GM12878 (cell line): Measurements from ENCODE around the gene DNAH5.

Source experiments
- CEBPB ChIP-seq, 2 experiments: fragments of 150-350 bp in 1 of 2; IDR thresholded peaks; 2 replicates each; pipeline ENCODE4 v1.6.1; 2012 to 2014; ENCODE audit warnings: low read depth in 2 of 2, low read length in 2 of 2, borderline replicate concordance in 1 of 2, inconsistent platforms in 1 of 2
- CHD2 ChIP-seq: IDR thresholded peaks from 2 replicates; pipeline ENCODE4 v1.6.1; 2011; ENCODE audit warnings: low read depth, low read length, improper control_type of control experiment, borderline replicate concordance
- NR2F1 ChIP-seq: fragments of 450-650 bp; conservative IDR thresholded peaks from 2 replicates; pipeline ENCODE4 v1.6.1; 2017; ENCODE audit warnings: mild to moderate bottlenecking
- TARDBP ChIP-seq: IDR thresholded peaks from 2 replicates; pipeline ENCODE4 v1.6.1; 2016; ENCODE audit warnings: borderline replicate concordance
- TCF12 ChIP-seq: IDR thresholded peaks from 2 replicates; pipeline ENCODE4 v1.6.1; 2011; ENCODE audit warnings: low read depth, mild to moderate bottlenecking, low read length
- TF ChIP-seq, protein P1 (sequence below): IDR thresholded peaks from 2 replicates; pipeline ENCODE4 v1.6.1; 2011; ENCODE audit warnings: low read depth, mild to moderate bottlenecking, low read length, moderate library complexity, borderline replicate concordance; ENCODE audit errors: extremely low read depth
- TF ChIP-seq, protein P2 (sequence below), 3 experiments: IDR thresholded peaks in 2 of 3; conservative IDR thresholded peaks in 1 of 3; 2 replicates each; pipeline ENCODE4 v1.5.1; 2011; ENCODE audit warnings: low read depth in 3 of 3, low read length in 3 of 3, mild to moderate bottlenecking in 3 of 3, control low read depth in 2 of 3, moderate library complexity in 2 of 3, inconsistent platforms in 1 of 3, mixed read lengths in 1 of 3; ENCODE audit not compliant: control insufficient read depth in 2 of 3, insufficient read depth in 1 of 3; ENCODE audit errors: extremely low read depth in 1 of 3

DNA sequence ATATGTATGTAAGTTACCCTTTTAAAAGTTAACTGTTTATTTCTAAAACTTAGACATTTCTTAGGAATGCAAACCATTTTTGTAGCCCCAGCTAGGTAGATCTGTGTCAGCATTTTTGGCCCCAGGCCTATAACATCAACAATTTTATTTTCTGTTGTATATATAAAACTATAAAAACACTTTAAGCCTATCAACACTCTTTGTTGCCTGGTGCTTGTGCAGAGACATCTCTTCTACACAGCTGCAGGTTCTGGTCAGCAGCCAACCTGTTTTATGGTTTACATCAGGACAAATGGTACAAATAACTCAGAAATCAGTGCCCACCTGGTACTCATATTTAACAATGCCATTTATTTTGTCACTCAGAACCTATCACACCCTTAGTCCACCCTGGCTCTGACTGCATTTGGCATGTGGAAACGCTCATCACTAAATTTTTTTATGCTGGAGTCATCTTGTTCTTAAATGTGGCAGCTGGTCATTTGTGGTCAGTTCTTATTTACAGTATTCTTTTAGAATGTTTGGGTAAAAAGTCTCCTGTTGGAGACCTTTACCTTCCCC, 173.4 kb downstream of the DNAH5 start:
- TF ChIP-seq TCF12 (no peak), NR2F1 (no peak), CEBPB (IDR thresholded peaks at IDR 0.05; ENCODE audit: borderline replicate concordance in 1 of 2, low read depth in 2 of 2, low read length in 2 of 2) (no peak), CHD2 (no peak), TARDBP (no peak)
- TF ChIP-seq, protein P1, sequence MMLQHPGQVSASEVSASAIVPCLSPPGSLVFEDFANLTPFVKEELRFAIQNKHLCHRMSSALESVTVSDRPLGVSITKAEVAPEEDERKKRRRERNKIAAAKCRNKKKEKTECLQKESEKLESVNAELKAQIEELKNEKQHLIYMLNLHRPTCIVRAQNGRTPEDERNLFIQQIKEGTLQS: no peak
- TF ChIP-seq, protein P2, sequence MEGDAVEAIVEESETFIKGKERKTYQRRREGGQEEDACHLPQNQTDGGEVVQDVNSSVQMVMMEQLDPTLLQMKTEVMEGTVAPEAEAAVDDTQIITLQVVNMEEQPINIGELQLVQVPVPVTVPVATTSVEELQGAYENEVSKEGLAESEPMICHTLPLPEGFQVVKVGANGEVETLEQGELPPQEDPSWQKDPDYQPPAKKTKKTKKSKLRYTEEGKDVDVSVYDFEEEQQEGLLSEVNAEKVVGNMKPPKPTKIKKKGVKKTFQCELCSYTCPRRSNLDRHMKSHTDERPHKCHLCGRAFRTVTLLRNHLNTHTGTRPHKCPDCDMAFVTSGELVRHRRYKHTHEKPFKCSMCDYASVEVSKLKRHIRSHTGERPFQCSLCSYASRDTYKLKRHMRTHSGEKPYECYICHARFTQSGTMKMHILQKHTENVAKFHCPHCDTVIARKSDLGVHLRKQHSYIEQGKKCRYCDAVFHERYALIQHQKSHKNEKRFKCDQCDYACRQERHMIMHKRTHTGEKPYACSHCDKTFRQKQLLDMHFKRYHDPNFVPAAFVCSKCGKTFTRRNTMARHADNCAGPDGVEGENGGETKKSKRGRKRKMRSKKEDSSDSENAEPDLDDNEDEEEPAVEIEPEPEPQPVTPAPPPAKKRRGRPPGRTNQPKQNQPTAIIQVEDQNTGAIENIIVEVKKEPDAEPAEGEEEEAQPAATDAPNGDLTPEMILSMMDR (IDR thresholded peaks at IDR 0.05 in 2 of 3, conservative IDR thresholded peaks at IDR 0.05 in 1 of 3; ENCODE audit: control insufficient read depth in 2 of 3, extremely low read depth in 1 of 3, insufficient read depth in 1 of 3, low read depth in 3 of 3, low read length in 3 of 3): no peak
